ENCODE results near the gene KRTAP12-1.
"Not testable (repeated sequence)": the region's sequence is repeated elsewhere in the genome, so short reads cannot be mapped to it uniquely, and the experiment has no call there.

KRTAP12-1 gene

DNA sequence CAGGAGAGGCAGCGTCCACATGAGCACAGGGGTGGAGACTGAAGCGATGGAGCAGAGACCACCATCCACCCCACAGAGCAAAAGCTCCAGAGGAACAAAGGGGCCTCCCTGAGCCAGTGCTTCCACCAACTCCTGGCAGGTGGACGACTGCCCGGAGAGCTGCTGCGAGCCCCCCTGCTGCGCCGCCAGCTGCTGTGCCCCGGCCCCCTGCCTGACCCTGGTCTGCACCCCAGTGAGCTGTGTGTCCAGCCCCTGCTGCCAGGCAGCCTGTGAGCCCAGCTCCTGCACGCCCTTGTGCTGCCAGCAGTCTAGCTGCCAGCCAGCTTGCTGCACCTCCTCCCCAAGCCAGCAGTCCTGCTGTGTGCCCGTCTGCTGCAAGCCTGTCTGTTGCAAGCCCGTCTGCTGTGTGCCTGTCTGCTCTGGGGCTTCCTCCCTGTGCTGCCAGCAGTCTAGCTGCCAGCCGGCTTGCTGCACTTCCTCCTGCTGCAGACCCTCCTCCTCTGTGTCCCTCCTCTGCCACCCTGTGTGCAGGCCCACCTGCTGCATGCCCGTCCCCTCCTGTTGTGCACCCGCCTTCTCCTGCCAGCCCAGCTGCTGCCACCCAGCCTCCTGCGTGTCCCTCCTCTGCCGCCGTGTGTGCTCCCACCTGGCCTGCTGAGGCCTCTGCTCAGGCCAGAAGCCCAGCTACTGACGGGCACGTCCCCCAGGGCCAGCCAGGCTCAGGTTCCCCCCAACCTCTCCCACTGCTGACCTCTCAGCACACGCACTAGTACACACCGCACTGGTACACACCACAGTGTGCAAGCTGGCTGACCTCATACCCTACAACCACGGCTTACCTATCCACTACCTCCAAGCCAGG is 20.4 kb upstream of the KRTAP12-1 start:
- Histone ChIP-seq H3K27me3 (ENCODE audit: control insufficient read depth, insufficient read depth, low read length) (peaks cover 87% of the 10 kb centered on the region), H3K4me1 (ENCODE audit: control insufficient read depth, insufficient read depth, low read length) (no peaks in the 10 kb centered on the region), H3K9me3 (replicated peaks; ENCODE audit: low read length) (no peaks in the 10 kb centered on the region), H3K4me3 (ENCODE audit: low read length) (no peak overlapping the region), H3K36me3 (ENCODE audit: insufficient read depth, low read length) (no peaks in the 10 kb centered on the region), H3K9ac (ENCODE audit: low read depth, low read length) (no peak overlapping the region), H3K4me2 (ENCODE audit: low read length) (no peak overlapping the region)

DNA sequence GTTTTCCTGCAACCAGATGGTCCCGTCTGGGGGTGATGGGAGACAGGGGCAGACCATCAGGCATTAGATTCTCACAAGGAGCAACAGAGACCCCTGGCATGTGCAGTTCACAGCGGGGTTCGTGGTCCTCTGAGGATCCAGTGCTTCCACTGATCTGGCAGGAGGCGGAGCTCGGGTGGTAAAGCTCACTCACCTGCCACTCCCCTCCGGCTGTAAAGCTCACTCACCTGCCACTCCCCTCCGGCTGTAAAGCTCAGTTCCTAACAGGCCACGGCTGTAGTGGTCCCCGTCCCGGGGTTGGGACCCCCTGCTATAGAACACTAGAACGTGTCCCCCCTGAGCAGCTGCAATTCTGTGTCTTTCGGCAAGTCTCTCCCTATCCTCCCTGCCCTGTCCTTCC is 19.6 kb upstream of the KRTAP12-1 start:
- Histone ChIP-seq H3K4me2 (ENCODE audit: low read length) (no peak overlapping the region), H3K4me1 (ENCODE audit: control insufficient read depth, insufficient read depth, low read length) (no peaks in the 10 kb centered on the region), H3K4me3 (ENCODE audit: low read length) (no peak overlapping the region), H3K9ac (ENCODE audit: low read depth, low read length) (no peak overlapping the region), H3K9me3 (replicated peaks; ENCODE audit: low read length) (no peaks in the 10 kb centered on the region), H3K27me3 (ENCODE audit: control insufficient read depth, insufficient read depth, low read length) (peaks cover 84% of the 10 kb centered on the region), H3K36me3 (ENCODE audit: insufficient read depth, low read length) (no peaks in the 10 kb centered on the region)

DNA sequence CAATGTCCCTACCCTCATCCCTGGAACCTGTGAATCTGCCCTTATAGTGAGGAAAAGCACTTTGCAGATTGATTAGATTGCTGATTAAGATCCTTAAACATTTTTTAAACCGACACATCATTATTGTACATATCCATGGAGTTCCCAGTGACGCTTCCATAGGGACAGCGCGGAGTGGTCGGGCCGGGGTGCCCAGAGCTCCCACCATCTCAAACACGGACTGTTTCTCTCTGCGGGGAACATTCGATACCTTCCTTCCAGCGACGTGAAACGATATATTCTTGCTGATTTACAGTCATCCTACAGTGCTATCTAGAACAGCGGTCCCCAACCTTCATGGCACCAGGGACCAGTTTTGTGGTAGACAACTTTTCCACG is 19.0 kb upstream of the KRTAP12-1 start:
- H3K9ac ChIP-seq (ENCODE audit: low read depth, low read length), result no peak overlapping the region
- H3K4me1 ChIP-seq (ENCODE audit: control insufficient read depth, insufficient read depth, low read length), result no peaks in the 10 kb centered on the region
- no peak overlapping the region for H3K4me3 ChIP-seq (ENCODE audit: low read length)
- no peak overlapping the region for H3K4me2 ChIP-seq (ENCODE audit: low read length)
- no peaks in the 10 kb centered on the region for H3K9me3 ChIP-seq (replicated peaks; ENCODE audit: low read length)
- no peaks in the 10 kb centered on the region for H3K36me3 ChIP-seq (ENCODE audit: insufficient read depth, low read length)
- H3K27me3 ChIP-seq (ENCODE audit: control insufficient read depth, insufficient read depth, low read length), result peaks cover 84% of the 10 kb centered on the region

DNA sequence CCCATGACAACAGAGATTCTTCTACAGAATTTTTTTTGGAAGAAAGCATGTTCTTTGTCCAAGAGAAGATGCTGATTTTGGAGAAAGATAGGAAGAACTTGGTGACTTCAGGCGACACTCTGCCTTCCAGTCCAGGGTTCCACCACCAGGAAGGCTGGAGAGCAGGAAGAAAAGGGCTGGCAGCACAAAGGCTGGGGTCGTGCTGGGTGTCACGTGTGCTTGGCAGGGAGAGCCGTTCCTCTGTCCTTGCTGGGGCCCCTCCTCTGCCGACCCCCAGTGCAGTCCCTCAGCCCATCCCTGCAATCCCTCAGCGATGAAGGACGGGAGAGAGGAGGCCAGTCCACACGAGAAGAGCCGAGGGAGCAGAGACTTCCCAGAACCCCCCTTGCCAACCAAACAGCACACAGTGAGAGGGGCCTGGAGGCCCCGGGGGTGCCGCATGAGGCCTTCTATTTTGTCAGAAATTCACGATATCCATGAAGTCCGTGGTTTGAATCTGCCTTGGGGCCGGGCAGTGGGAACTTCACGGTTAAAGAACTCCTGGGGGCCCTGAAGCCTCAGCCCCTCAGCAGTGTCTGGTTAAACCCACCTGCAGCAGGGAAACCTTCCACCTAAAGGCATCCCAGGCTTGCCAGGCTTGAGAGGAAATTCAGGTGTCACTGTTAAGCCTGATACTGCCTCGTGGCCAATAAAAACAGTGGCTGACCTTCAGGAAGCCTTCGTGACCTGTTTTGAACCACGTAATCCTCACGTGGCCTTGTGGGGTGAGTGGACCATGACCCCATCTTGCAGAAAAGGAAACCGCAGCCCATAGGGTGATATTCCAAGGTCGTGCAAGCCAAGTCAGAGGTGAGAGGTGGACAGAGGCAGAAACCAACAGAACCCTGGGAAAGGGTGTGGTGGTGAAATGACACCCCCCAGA is 18.4 kb upstream of the KRTAP12-1 start:
- Histone ChIP-seq H3K27me3 (ENCODE audit: control insufficient read depth, insufficient read depth, low read length) (peaks cover 88% of the 10 kb centered on the region), H3K4me2 (ENCODE audit: low read length) (no peak overlapping the region), H3K9ac (ENCODE audit: low read depth, low read length) (no peak overlapping the region), H3K9me3 (replicated peaks; ENCODE audit: low read length) (no peaks in the 10 kb centered on the region), H3K4me3 (ENCODE audit: low read length) (no peak overlapping the region), H3K36me3 (ENCODE audit: insufficient read depth, low read length) (no peaks in the 10 kb centered on the region), H3K4me1 (ENCODE audit: control insufficient read depth, insufficient read depth, low read length) (no peaks in the 10 kb centered on the region)

DNA sequence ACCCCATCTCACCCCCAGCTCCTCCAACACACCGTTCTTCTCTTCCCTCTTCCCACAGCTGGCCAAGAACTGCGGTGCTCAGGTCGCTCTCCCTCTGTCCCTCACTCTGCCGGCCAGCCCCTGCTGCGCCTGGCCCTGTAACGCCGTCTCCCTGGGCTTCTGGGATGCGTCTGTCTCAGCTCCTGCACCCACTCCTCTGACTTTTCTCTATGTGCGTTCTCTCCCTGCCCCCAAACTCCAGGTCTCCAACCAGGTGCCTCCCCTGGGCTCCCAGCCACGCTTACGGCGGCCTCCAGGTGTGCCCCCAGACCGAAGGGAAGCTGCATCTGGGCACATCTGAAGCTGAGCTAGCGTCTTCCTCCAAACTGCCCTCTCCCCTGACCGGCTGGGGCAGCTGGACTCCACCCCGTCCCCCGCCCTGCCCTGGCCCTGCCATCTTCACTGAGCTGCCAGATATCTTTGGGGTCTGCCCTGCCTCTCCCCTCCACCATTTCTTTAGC is 17.6 kb upstream of the KRTAP12-1 start:
- Histone ChIP-seq H3K4me3 (ENCODE audit: low read length) (no peak overlapping the region), H3K36me3 (ENCODE audit: insufficient read depth, low read length) (no peaks in the 10 kb centered on the region), H3K9ac (ENCODE audit: low read depth, low read length) (no peak overlapping the region), H3K27me3 (ENCODE audit: control insufficient read depth, insufficient read depth, low read length) (peaks cover 84% of the 10 kb centered on the region), H3K4me2 (ENCODE audit: low read length) (no peak overlapping the region), H3K4me1 (ENCODE audit: control insufficient read depth, insufficient read depth, low read length) (no peaks in the 10 kb centered on the region), H3K9me3 (replicated peaks; ENCODE audit: low read length) (no peaks in the 10 kb centered on the region)

DNA sequence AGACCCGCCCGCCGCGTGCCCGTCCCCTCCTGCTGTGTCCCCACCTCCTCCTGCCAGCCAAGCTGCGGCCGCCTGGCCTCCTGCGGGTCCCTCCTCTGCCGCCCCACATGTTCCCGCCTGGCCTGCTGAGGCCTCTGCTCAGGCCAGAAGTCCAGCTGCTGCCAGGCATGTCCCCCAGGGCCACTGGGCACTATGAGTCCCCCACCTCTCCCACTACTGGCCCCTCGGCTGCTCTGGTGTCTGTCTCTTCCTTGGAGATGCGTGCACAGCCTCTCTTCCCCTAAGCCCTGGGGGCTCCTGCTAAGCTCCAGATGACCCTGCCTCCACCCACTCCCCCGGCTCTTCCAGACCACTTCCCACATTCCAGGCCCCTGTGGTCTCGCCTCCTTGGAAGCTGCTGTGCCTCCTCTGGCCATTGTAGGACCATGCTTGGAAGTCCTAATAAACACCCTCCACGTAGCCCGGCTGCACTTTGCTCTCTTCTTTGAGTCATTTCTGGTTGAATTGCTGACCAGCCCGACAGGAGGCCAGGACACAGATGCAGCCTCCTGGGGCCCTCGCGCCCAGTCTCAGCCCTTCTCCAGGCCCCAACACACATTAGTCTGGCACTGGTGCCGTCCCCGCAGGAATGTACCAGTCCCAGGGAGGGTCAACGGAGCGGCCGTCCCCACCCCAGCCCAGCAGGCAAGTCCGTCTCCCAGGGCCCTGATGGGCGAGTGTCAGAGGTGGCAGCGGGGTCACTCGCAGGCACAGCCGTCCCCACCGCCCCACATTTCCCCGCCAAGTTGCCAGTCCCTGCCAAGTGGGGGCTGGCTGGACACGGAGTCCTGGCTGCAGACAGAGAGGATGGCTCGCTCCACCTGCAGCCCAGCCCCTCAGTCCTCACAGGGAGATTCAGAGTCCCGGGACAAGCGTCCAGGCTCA is 16.1 kb upstream of the KRTAP12-1 start:
- no peak overlapping the region for H3K4me3 ChIP-seq (ENCODE audit: low read length)
- no peak overlapping the region for H3K9ac ChIP-seq (ENCODE audit: low read depth, low read length)
- H3K27me3 ChIP-seq (ENCODE audit: control insufficient read depth, insufficient read depth, low read length), result peaks cover 71% of the 10 kb centered on the region
- H3K4me1 ChIP-seq (ENCODE audit: control insufficient read depth, insufficient read depth, low read length), result no peaks in the 10 kb centered on the region
- H3K4me2 ChIP-seq (ENCODE audit: low read length), result no peak overlapping the region
- H3K9me3 ChIP-seq (replicated peaks; ENCODE audit: low read length), result peaks cover 4% of the 10 kb centered on the region
- H3K36me3 ChIP-seq (ENCODE audit: insufficient read depth, low read length), result no peaks in the 10 kb centered on the region

DNA sequence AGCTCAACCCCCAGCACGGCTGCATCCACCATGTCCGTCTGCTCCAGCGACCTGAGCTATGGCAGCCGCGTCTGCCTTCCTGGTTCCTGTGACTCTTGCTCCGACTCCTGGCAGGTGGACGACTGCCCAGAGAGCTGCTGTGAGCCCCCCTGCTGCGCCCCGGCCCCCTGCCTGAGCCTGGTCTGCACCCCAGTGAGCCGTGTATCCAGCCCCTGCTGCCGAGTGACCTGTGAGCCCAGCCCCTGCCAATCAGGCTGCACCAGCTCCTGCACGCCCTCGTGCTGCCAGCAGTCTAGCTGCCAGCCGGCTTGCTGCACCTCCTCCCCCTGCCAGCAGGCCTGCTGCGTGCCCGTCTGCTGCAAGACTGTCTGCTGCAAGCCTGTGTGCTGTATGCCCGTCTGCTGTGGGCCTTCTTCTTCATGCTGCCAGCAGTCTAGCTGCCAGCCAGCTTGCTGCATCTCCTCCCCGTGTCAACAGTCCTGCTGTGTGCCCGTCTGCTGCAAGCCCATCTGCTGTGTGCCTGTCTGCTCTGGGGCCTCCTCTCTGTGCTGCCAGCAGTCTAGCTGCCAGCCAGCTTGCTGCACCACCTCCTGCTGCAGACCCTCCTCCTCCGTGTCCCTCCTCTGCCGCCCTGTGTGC is 15.3 kb upstream of the KRTAP12-1 start, which contains the start of gene KRTAP10-12:
Gene KRTAP10-12 (plus strand): TSS at position 1 of the 639 bp plus-strand sequence. CDS start 30 bp downstream, at position 31.
- peaks cover 63% of the 10 kb centered on the region for H3K27me3 ChIP-seq (ENCODE audit: control insufficient read depth, insufficient read depth, low read length)
- not testable (repeated sequence) for H3K36me3 ChIP-seq (ENCODE audit: insufficient read depth, low read length); H3K4me1 ChIP-seq (ENCODE audit: control insufficient read depth, insufficient read depth, low read length); H3K4me2 ChIP-seq (ENCODE audit: low read length); H3K9me3 ChIP-seq (replicated peaks; ENCODE audit: low read length); H3K9ac ChIP-seq (ENCODE audit: low read depth, low read length); H3K4me3 ChIP-seq (ENCODE audit: low read length)

DNA sequence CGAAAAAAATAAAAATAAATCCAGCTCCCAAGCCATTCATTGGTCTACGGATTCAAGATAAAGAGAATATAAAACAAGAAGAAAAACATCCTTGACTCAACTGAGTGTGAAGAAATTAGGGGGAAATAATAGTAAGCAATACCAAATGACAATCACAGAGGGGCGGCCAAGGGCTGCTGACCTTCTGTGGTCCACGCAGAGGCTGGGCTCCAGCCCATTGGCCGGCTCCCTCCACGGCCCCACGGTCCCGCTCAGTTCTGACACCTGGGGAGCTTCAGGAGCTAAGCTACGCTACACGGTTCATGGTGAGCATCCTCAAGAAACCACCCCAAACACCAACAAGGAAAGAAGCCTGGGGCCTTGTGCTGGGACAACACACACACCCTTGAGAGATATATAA is 14.6 kb upstream of the KRTAP12-1 start:
- Histone ChIP-seq H3K36me3 (ENCODE audit: insufficient read depth, low read length) (no peaks in the 10 kb centered on the region), H3K4me2 (ENCODE audit: low read length) (no peak overlapping the region), H3K9me3 (replicated peaks; ENCODE audit: low read length) (peaks cover 4% of the 10 kb centered on the region), H3K4me3 (ENCODE audit: low read length) (no peak overlapping the region), H3K9ac (ENCODE audit: low read depth, low read length) (no peak overlapping the region), H3K27me3 (ENCODE audit: control insufficient read depth, insufficient read depth, low read length) (peaks cover 56% of the 10 kb centered on the region), H3K4me1 (ENCODE audit: control insufficient read depth, insufficient read depth, low read length) (no peaks in the 10 kb centered on the region)

DNA sequence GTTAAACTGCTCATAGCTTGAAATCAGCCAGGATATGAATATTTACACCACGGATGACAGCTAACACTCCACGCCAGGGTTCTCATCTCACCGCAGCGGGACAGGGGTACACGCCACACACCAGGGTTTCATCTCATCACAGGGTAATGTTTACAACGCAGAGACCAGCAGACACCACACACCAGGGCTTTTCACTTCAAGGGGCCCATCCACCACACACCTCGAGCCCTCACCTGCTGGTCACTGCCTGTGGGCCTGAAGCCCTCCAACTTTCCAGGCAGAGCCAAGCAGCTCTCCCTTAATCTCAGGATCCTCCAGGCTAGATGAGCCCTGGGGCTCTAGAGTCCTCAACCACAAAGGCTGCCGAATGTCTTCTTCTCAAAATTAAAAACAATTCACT is 13.7 kb upstream of the KRTAP12-1 start:
- Histone ChIP-seq H3K27me3 (ENCODE audit: control insufficient read depth, insufficient read depth, low read length) (peaks cover 52% of the 10 kb centered on the region), H3K9me3 (replicated peaks; ENCODE audit: low read length) (peaks cover 4% of the 10 kb centered on the region), H3K36me3 (ENCODE audit: insufficient read depth, low read length) (no peaks in the 10 kb centered on the region), H3K4me2 (ENCODE audit: low read length) (no peak overlapping the region), H3K9ac (ENCODE audit: low read depth, low read length) (no peak overlapping the region), H3K4me3 (ENCODE audit: low read length) (no peak overlapping the region), H3K4me1 (ENCODE audit: control insufficient read depth, insufficient read depth, low read length) (no peaks in the 10 kb centered on the region)

DNA sequence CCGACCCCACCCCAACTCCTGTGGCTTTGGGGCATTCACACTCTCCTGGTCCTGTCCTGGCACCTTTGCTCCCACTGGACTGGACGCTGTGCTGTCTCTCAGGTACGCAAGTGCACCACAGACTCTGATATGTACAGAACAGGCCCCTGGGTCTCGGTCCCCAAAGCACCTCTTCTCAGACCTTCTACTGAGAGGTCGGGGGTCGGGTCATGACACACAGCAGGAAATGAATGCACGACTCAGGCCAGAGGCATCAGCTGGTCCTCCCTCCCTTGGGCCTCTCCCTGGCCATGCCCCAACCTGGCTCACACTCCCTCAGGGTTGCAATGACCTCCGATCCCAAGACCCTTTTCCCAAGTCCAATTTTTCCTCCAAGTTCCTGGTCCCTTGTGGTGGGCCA is 13.2 kb upstream of the KRTAP12-1 start:
- peaks cover 51% of the 10 kb centered on the region for H3K27me3 ChIP-seq (ENCODE audit: control insufficient read depth, insufficient read depth, low read length)

More for the DNA sequence above, 13.2 kb upstream of the KRTAP12-1 start:
- H3K36me3 ChIP-seq (ENCODE audit: insufficient read depth, low read length), result no peaks in the 10 kb centered on the region
- peaks cover 4% of the 10 kb centered on the region for H3K9me3 ChIP-seq (replicated peaks; ENCODE audit: low read length)
- no peaks in the 10 kb centered on the region for H3K4me1 ChIP-seq (ENCODE audit: control insufficient read depth, insufficient read depth, low read length)
- H3K4me3 ChIP-seq (ENCODE audit: low read length), result no peak overlapping the region
- H3K4me2 ChIP-seq (ENCODE audit: low read length), result no peak overlapping the region
- H3K9ac ChIP-seq (ENCODE audit: low read depth, low read length), result no peak overlapping the region
